ENCODE results near the gene CDK7.

CDK7 gene

GRCh38 chr5:69209602-69210001 is 25.1 kb upstream of the CDK7 start:
- no peak overlapping the region for H3K4me3 ChIP-seq (replicated peaks in 1 of 2; ENCODE audit: low read depth in 2 of 2, low read length in 2 of 2)
- no peak for TF ChIP-seq CTCF (IDR thresholded peaks at IDR 0.05; ENCODE audit: low read depth, low read length)
- DNase-seq (ENCODE audit: low read depth in 2 of 2) = peak; percentile 11 to 35

- DNase-seq (ENCODE audit: low read depth in 2 of 2) = no peak
- no peak for TF ChIP-seq CTCF (IDR thresholded peaks at IDR 0.05; ENCODE audit: low read depth, low read length)
- H3K4me3 ChIP-seq (replicated peaks in 1 of 2; ENCODE audit: low read depth in 2 of 2, low read length in 2 of 2) = no peak overlapping the region
Observed at GRCh38 chr5:69211200-69211599, 23.5 kb upstream of the CDK7 start.

GRCh38 chr5:69212022-69212421 is 22.7 kb upstream of the CDK7 start:
- no peak for TF ChIP-seq CTCF (IDR thresholded peaks at IDR 0.05; ENCODE audit: low read depth, low read length)
- H3K4me3 ChIP-seq (replicated peaks in 1 of 2; ENCODE audit: low read depth in 2 of 2, low read length in 2 of 2) = no peak overlapping the region
- no peak for DNase-seq (ENCODE audit: low read depth in 2 of 2)

GRCh38 chr5:69213513-69214215 is 21.0 kb upstream of the CDK7 start:
- DNase-seq (ENCODE audit: low read depth in 2 of 2) = peak; percentile 51 to 72
- TF ChIP-seq CTCF (IDR thresholded peaks at IDR 0.05; ENCODE audit: low read depth, low read length) = no peak

GRCh38 chr5:69217151-69217511 is 17.6 kb upstream of the CDK7 start:
- no peak for TF ChIP-seq CTCF (IDR thresholded peaks at IDR 0.05; ENCODE audit: low read depth, low read length)
- peak overlapping the region; percentile 99 to 100 for H3K4me3 ChIP-seq (replicated peaks in 1 of 2; ENCODE audit: low read depth in 2 of 2, low read length in 2 of 2)
- no peak for DNase-seq (ENCODE audit: low read depth in 2 of 2)

More at GRCh38 chr5:69213513-69214215, 21.0 kb upstream of the CDK7 start:
- H3K4me3 ChIP-seq (replicated peaks in 1 of 2; ENCODE audit: low read depth in 2 of 2, low read length in 2 of 2) = no peak overlapping the region

- peak; percentile 91 to 95 for DNase-seq (ENCODE audit: low read depth in 2 of 2)
- TF ChIP-seq CTCF (IDR thresholded peaks at IDR 0.05; ENCODE audit: low read depth, low read length) = peak; percentile 14
- H3K4me3 ChIP-seq (replicated peaks in 1 of 2; ENCODE audit: low read depth in 2 of 2, low read length in 2 of 2) = peak overlapping the region; percentile 99 to 100
Observed at GRCh38 chr5:69217548-69218526, 16.8 kb upstream of the CDK7 start.

Measured in cardiac fibroblast (primary cell).